Muscle of arm (tissue), 12 donors: Measurements from ENCODE around the gene RNF32. TPM values are rescaled to one million over a fixed set of nuclear protein-coding genes. Genes with fewer than 3 reads are reported as not detected.
"Not testable (repeated sequence)": the region's sequence is repeated elsewhere in the genome, so short reads cannot be mapped to it uniquely, and the experiment has no call there.

ENCODE experiments used
- DNase-seq: peaks from one replicate; pipeline ENCODE4 v3.0.0-alpha.2; 2013
- polyA plus RNA-seq, 12 donors: library from polyadenylated mRNA; unstranded; fragments of 120-200 nt; gene quantifications; one replicate each; pipeline ENCODE4 v1.2.1, GENCODE V29; 2013; ENCODE audit not compliant: insufficient read length in 12 of 12

The RNF32 gene
- polyA plus RNA-seq, 12 donors: 1.4 to 4.3 (median 2.3) TPM; not detected in 2

DNA sequence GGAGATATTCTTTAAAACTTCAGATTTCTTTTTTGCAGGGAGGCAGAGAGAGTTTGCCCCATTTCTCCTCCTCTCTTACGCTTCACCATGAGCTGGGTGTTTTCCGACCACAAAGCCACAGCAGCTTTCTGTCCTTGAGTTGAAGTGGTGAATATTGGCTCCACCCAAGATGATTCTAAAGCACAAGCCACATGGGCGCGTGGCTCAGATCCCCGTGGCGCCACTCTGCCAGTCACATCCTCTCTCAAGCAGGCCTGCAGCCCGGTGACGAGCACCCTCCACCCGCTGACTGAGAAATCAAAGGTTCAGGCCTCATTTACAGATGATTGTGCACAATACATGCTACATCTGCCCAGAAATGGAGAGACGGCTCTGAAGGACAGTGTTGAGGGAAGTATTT is 27.6 kb upstream of the RNF32 start:
- DNase-seq: no peak

DNA sequence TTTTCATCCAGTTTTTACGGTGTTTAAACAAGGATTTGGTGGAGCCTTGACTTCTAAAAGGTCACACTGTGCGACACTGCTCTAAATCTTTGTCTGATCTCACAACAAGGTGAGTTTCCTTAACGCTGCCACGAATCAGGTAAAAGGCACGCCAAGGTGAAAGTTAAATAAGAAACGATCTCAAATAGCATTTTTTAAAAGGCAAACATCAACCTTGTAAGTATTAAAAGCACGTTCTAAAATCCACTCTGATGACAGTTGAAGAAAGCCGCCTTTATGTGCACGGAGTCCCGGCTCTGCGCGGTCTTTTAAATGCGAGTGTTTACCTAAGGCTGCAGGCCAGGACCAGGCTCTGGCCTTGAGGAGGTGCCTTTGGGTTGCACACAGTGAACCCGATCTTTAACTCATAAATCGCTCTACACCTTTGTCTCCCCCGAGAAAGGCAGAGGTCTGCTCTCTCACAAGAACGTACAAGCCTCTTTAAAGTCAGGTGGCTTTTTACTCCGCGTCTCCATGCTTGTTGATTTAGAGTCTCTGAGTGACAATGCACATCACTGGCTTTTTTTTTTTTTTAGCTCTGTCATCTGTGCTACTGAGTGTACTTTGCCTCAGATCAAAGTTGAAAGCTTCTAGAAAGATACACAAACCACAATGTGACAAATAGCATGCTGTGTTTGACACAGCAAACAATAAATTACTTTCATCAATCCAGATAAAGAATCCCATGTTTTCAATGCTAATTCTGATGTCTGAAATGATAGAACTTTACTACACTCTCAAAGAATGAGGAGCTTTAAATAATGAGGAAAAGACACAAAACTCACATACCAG is 25.9 kb upstream of the RNF32 start:
- DNase-seq: no peak

DNA sequence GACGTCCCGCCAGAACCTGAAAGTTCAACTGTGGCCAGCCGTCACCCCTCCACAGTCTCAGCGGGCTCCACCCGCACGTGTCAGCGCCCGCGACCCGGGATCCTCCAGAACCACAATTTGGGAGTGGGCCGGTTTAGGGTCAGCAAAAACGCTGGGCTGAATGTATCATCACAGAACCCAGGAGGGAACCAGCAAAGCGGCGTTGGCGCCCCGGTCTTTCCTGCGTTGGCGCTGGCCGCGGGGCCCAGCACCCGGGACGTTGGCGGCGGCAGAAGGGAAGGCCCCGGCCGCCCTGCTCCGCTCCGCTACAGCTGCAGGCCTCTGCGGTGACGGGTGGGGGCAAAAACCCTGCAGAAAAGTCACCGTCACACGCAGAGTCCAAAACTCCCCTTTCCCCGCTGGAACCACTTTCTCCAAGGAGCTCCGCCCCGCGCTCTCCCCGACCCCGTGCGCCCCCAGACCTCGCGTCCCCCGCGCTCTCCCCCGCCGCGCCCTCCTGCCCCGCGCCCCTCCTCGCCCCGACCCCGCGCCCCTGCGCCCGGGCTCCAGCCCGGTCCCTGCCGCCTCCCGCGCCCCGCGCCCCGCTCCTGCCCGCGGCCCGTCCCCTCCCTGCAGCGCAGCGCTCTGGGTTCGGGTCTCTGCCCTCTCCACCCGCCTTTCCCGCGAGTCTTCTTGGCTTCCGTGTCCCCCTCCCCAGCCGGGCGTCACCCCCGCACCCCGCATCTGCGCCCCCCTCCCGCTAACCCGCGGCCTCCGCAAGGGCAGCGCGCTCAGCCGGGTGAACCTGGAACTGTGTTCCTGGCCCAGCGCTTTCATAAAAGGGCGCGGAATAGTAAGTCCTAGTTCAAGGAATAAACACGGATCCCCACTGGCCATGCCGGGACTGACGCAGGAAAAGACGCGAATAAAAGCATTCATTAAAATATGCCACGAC is 24.0 kb upstream of the RNF32 start:
- DNase-seq: no peak

DNA sequence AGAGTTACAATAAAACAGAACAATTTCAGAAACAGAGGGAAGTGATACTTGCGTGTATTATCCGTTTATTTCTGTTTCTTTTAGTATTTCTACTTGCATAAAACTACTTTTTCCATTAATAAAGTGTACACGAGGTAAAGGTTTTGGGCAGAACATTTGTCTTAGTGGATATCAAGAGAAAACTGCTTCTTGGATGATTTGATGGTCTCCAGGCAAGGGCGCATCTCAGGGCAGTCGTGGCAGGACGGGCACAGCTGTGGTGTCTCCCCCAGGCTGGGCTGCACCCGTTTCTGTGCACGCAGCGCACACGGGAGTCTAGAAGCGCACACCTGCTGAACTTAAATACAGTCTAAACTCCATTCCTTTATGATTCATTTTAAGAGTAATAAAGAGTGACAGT is 23.4 kb upstream of the RNF32 start:
- DNase-seq: no peak

DNA sequence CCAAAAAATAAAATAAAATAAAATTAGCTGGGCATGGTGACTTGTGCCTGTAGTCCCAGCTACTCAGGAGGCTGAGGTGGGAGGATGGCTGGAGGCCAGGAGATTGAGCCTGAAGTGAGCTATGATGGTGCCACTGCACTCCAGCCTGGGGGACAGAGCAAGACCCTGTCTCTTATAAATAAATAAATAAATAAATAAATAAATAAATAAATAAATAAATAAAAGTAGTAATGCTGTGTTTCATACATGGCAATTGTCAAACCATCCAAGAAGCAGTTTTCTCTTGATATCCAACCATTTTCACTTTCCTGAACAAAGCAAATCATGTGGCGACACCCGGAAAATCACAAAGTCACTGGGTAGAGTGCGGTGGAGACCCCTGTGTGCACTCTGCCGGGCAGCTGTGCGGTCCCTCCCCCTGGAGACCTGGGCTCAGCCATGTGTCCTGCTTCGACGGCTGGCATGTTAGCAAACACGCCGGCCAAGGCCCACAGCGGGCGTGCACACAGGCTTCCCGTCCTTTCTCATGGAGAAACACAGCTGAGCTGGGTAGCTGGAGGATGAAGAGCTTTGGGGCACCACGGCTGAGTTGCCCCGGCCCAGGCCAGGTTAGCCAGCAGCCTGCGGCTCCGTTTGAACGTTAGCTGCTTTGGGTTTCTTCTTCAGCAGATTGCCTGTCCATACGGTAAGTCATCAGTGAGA is 22.3 kb upstream of the RNF32 start:
- DNase-seq: no peak

DNA sequence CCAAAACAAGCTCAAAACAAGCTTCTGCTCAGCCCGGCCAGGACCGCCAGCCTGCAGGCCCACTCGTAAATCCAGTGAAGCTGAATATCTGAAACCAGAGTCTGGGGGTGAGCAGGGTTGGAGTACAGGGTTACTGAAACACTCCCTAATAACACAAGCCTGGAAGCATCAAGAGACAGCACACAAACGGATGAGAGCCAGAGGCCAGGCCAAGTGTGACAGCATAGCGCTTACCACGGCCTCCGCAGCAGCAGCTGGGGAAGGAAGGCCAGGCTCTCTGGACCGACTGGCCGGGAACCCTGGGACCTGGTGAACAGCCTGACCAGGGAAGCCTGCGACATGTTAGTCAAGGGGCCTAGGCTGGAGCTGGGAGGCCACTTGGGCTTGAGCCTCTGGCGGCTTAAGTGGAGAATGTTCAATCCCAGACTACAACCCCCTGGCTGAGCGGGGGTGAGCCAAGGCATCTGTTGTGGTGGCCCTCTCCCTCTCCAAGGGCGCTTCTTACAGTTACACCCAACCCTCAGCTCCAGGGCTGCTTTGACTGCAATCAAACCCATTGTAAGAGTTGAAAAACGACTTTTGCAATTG is 21.7 kb upstream of the RNF32 start:
- DNase-seq: no peak

DNA sequence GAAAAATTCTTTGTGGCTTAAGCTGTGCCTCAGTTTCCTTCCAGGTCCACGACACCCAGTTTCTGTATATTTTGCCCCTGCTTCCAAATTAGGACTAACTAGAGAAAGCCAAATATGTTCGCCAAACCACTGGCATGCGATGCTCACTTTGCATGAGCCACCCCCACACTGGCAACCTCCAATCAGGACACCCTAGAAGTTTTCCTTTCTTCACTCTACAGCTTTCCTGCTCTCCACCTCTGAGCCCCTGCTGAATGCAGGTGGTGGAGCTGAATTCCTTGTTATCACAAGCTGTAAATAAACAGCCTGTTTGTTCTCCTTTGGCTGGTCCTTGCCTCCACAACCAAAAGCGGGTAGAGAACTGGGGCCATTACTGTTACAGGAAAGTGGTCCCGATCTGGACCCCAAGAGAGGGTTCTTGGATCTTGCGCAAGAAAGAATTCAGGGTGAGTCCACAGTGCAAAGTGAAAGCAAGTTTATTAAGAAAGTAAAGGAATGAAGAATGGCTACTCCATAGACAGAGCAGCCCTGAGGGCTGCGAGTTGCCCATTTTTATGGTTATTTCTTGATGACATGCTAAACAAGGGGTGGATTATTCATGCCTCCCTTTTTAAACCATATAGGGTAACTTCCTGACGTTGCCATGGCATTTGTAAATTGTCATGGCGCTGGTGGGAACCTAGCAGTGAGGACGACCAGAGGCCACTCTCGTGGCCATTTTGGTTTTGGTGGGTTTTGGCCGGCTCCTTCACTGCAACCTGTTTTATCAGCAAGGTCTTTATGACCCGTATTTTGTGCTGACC is 20.9 kb upstream of the RNF32 start:
- DNase-seq: not testable (repeated sequence)

DNA sequence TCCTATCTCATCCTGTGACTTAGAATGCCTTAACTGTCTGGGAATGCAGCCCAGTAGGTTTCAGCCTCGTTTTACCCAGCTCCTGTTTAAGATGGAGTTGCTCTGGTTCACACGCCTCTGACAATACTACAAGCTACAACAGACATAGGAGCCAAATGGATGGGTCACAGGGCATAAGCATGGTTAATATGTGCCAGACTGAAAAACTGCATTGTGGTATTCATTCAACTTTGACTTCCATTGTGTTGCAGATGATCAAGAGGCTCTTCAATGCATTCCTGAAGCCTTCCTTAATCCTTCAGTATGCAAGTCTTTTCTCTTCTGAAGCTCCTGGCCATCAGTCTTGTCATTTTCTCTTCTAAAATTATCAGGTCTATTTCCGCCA is 20.3 kb upstream of the RNF32 start:
- DNase-seq: no peak

DNA sequence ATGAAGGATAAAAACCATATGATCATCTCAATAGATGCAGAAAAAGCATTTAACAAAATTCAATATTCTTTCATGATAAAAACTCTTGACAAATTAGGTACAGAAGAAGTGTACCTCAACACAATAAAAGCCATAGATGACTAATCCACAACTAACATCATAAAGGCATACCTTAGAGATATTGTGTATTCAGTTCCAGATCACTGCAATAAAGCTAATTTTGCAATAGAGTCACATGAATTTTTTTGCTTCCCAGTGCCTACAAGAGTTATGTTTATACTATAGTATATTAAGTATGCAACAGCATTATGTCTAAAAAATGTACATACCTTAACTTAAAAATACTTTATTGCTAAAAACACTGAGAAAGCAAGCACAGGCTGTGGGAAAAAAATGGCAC is 18.9 kb upstream of the RNF32 start:
- no peak for DNase-seq

DNA sequence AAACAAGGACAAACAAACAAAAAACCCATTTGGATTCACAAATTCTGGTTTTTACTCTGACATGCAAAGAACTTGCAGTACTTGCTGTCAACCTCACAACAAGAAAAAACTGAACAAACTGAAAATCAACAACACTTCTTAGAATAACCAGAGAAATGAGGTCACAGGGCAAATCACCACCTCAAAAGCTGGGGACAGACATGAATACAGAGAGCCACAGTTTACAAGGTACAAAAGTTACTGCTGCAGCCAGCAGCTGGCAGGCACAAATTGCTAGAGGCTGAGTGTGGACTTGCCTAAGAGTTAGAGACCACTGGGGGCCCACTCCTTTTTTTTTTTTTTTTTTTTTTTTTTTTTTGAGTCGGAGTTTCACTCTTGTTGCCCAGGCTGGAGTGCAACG is 15.0 kb upstream of the RNF32 start:
- DNase-seq: no peak

DNA sequence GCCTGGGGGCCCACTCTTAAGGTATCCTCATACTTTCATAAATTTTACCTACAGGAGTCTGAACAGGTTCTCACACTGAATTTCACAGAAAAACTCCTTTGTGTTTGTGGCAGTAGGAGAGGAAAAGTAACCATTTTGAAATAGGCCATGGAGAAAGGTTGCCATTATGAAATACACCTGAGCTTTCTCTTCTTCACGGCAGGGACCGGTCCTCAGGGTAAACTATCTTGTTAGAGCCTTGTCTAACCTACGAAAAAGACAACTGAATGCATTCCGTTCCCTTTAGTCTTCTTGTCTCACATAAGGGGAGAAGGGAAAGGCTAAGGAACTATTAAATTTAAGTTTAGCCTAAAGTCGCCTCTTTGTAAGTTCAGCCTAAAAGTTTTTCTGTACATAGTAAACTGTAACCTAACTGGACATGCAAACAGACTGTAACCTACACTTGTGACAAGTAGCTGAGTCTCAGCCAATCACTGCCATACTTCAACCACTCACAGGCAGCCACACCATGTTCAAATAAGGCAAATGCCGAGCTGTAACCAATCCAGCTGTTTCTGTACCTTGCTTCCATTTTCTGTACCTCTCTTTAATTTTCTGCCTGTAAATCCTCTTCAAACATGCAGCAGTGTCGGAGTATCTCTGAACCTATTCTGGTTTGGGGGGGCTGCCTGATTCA is 14.2 kb upstream of the RNF32 start:
- DNase-seq: no peak

DNA sequence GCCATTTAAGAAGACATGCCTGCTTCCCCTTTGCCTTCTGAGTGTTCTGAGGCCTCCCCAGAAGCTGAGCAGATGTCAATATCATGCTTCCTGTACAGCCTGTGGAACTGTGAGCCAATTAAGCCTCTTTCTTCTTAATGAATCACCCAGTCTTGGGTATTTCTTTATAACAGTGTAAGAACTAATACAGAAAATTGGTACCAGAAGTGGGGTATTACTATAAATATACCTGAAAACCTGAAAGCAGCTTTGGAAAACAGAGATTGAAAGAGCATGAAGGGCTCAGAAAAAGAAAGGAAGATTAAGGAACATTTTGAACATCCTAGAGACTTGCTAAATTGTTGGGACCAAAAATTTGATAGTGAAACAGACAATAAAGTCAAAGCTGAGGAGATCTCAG is 12.0 kb upstream of the RNF32 start:
- DNase-seq: no peak

DNA sequence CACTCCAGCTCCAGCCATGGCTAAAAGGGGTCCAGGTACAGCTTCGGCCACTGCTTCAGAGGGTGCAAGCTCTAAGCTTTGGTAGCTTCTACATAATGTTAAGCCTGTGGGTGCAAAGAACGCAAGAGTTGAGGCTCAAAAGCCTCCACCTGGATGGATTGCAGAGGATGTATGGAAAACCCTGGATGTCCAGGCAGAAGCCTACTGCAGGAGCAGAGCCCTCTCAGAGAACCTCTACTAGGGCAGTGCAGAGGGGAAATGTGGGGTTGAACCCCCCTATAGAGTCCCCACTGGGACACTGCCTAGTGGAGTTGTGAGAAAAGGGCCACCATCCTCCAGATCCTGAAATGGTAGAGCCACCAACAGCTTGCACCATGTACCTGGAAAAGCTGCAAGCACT is 10.7 kb upstream of the RNF32 start:
- no peak for DNase-seq

DNA sequence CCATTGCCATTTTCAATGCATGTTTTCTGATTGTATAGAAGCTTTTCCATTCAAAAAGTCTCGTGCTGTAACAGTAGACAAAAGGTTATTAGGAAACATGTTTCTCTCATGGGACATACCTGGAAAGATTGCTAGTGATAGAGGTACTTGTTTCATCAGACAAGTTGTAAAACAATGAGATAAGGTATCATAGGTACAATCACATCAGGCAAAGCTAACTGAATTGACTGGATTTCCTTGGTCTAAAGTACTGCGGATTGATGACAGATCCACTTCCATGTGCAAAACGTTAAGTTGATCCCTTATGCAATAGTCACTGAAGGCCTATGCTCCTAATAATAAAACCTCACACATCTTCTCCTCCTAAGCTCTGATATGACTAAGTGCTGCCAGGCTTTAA is 6.5 kb upstream of the RNF32 start:
- no peak for DNase-seq

DNA sequence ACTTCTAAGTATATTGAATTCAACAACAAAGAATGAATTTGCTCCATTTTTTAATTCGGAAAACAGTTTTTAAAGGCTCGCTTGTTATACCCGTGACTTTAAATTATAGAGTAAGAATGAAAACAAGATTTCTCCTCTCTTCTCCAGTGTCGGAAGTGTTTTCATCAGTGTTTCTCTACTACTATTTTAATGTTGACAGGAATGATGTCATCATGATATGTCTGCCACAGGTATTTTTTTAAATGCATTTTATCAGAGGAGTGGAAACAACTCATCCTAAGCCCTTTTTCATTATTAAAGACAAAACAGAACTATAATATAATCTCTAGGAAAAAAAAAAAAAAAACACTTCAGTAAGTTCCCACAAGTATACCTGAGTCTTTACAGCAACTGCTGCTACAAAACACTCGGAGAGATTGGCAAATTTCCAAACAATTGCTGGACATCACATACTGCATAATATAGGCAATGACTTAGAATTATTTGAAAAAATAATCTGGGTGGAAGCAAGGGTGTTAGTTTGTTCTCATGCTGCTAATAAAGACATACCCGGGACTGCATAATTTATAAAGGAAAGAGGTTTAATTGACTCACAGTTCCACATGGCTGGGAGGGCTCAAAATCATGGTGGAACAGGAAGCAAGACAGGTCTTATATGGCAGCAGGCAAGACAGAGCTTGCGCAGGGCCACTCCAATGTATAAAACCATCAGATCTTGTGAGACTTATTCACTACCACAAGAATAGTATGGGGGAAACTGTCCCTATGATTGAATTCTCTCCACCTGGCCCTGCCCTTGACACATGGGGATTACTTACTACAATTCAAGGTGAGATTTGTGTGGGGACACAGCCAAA is 4.8 kb upstream of the RNF32 start:
- DNase-seq: no peak

DNA sequence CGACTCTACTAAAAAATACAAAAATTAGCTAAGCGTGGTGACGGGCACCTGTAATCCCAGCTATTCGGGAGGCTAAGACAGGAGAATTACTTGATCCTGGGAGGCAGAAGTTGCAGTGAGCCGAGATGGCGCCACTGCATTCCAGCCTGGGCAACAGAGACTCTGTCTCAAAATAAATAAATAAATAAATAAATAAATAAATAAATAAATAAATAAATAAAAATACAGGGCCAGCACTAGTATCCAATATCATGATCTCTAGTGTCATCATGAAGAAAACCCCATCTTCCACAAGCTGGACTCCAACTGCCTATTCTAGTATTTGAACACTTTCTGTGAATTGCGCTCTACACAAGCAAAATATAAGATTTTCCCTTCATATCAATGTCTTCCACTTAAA is 3.5 kb upstream of the RNF32 start:
- not testable (repeated sequence) for DNase-seq

DNA sequence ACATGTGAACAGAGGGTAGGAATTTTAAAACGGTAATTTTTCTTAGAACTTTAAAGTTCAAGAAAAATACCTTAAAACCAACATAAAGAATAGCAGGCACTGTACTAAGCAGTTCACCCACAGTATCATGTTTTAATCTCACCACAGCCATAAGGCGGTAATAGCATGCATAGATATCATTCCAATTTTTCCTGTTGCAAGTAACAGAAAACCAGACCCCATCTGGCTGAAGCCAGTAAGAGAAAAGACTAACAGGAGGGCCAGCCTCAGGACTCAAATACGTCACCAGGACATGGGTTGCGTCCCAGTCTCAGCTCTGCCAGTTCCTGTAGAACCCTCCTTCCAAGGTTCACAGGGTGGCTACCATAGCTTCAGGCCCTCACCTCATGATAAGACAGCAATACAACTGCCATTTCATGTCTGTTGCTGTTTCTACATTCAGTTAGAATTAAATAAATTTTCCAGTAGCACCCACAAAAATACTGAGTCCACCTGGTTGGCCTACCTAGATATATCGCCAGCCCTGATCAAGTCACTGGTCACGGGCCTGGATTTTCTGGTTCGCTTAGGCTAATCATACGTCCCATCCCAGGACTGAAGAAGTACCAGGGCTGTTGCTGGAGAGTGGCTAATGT is 2.0 kb upstream of the RNF32 start:
- no peak for DNase-seq

DNA sequence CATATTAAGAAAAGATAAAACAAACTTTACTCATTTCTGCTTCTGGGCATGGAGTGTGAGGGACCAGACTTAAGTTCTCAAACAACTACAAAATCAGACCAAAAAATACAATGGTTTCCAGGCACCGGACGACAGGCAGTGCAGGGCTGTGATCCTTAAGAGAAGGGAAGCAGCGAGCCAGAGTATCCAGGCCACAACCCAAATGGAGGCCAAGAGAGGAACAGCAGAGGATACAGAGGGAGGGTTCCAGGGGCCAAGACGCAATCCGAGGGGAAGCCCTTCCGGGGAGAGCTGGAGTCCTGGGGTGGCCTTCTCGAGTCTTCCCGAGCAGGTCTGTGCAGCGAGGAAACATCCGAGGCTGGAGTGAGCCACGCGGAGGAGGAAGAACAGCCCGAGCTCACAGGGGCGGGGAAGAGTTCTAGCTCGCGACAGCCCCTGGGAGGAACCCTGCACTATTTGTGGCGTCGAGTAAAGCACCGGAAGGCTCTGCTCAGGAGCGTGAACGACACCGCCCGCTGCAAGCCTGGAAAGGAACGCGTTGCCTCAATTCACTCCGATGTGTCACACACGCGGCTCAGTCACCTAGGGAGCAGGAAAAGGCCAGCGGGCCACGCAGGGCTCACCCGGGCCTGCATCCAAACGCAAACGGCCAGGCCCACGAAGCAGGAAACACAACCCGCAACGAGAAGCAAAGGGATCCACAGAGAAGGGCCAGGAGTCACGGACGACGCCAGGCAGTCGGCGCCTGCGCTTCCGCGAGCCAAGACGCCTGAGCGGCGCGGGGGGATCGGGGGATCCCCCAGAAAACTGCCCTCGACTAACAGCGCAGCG is 933 bp upstream of the RNF32 start:
- DNase-seq: peak; percentile 12
